Endodermal cell (in vitro differentiated cells): ENCODE data around the gene SVIL. TPM values are rescaled to one million over a fixed set of nuclear protein-coding genes. Genes with fewer than 3 reads are reported as not detected.

Experiments used
- DNase-seq: peaks from one replicate; pipeline ENCODE4 v3.0.0-alpha.2; 2017
- H3K27ac ChIP-seq: 2 replicates; pipeline ENCODE4 v1.5.1; 2013; ENCODE audit warnings: mild to moderate bottlenecking, low read depth, low read length, moderate library complexity
- H3K27me3 ChIP-seq: 2 replicates; pipeline ENCODE4 v1.6.1; 2013; ENCODE audit warnings: mild to moderate bottlenecking, low read length, moderate library complexity; ENCODE audit not compliant: insufficient read depth, control insufficient read depth, poor library complexity, severe bottlenecking
- H3K36me3 ChIP-seq: 2 replicates; pipeline ENCODE4 v1.7.0; 2013; ENCODE audit warnings: mild to moderate bottlenecking, low read length, moderate library complexity; ENCODE audit not compliant: control insufficient read depth, insufficient read depth
- H3K4me1 ChIP-seq: one replicate; pipeline ENCODE4 v1.7.0; 2013; ENCODE audit warnings: low read length; ENCODE audit not compliant: control insufficient read depth, insufficient read depth
- H3K4me3 ChIP-seq: 2 replicates; pipeline ENCODE4 v1.5.1; 2013; ENCODE audit warnings: mild to moderate bottlenecking, low read length, moderate library complexity
- H3K9ac ChIP-seq: 2 replicates; pipeline ENCODE4 v1.6.1; 2013; ENCODE audit warnings: mild to moderate bottlenecking, low read length, moderate library complexity; ENCODE audit not compliant: poor library complexity, severe bottlenecking; ENCODE audit errors: extremely low read depth
- H3K9me3 ChIP-seq: 2 replicates; pipeline ENCODE4 v1.6.1; 2013; ENCODE audit warnings: mild to moderate bottlenecking, low read length, moderate library complexity; ENCODE audit not compliant: control insufficient read depth
- H3K27ac Mint-ChIP-seq: 2 replicates; pipeline ENCODE4 v1.8.0; 2020; ENCODE audit warnings: mixed read lengths
- H3K27me3 Mint-ChIP-seq: 2 replicates; pipeline ENCODE4 v1.8.0; 2021; ENCODE audit warnings: mild to moderate bottlenecking, mixed read lengths; ENCODE audit not compliant: insufficient read depth
- H3K36me3 Mint-ChIP-seq: 2 replicates; pipeline ENCODE4 v1.8.0; 2020; ENCODE audit warnings: low read depth, mixed read lengths
- H3K4me1 Mint-ChIP-seq: 2 replicates; pipeline ENCODE4 v1.8.0; 2020; ENCODE audit warnings: mixed read lengths
- H3K4me3 Mint-ChIP-seq: 2 replicates; pipeline ENCODE4 v1.8.0; 2020; ENCODE audit warnings: mild to moderate bottlenecking, moderate library complexity, mixed read lengths
- H3K9me3 Mint-ChIP-seq: 2 replicates; pipeline ENCODE4 v1.8.0; 2020; ENCODE audit warnings: mild to moderate bottlenecking, mixed read lengths
- CTCF ChIP-seq: fragments of 200-600 bp; sonication (generic); conservative IDR thresholded peaks from 2 replicates; pipeline ENCODE4 v1.5.0; 2021; ENCODE audit warnings: antibody characterized with exemption, mild to moderate bottlenecking
- WGBS, 2 experiments: methylation state at CpG; one replicate each; pipeline versions ENCODE4 v1.1.5 to v1.1.7; 2013; ENCODE audit warnings: missing lambda C conversion rate in 2 of 2, mixed read lengths in 1 of 2; ENCODE audit not compliant: insufficient coverage in 1 of 2, insufficient read length in 1 of 2; 5-methylcytosine and 5-hydroxymethylcytosine counted together
- total RNA-seq, 2 donors: library from RNA; stranded (reverse); fragmentation: NEBNext Ultra II Directional in 1 of 2; extraction: Animal tissue kit (Norgen Biotek cat#: 25700) in 1 of 2; gene quantifications; 2 replicates in 1 of 2; 3 replicates in 1 of 2; pipeline ENCODE4 v1.2.1, GENCODE V29; 2021

The SVIL gene
- total RNA-seq, 2 donors from 2014 or later, result 25.2 to 32.9 TPM

GRCh38 chr10:29635711-29636144 lies 957 bp upstream of the SVIL start:
- H3K4me1 Mint-ChIP-seq, result peaks cover 34% of the 10 kb centered on the region
- Histone ChIP-seq H3K27ac (peak overlapping the region; percentile 0), H3K4me1 (peaks cover 12% of the 10 kb centered on the region), H3K36me3 (peaks cover 6% of the 10 kb centered on the region), H3K4me3 (peak overlapping the region; percentile 78), H3K27me3 (no peaks in the 10 kb centered on the region), H3K9ac (peak overlapping the region; percentile 33), H3K9me3 (peaks cover 7% of the 10 kb centered on the region)
- H3K36me3 Mint-ChIP-seq, result peaks cover 15% of the 10 kb centered on the region
- peak overlapping the region; percentile 93 for H3K27ac Mint-ChIP-seq
- TF ChIP-seq CTCF, result no peak
- DNase-seq, result peak; percentile 84
- peaks cover 4% of the 10 kb centered on the region for H3K9me3 Mint-ChIP-seq
- peak overlapping the region; percentile 56 for H3K4me3 Mint-ChIP-seq
- WGBS, 2 experiments, result 0 to 25% methylated on average over 2 to 4 of the region's 4 CpGs
- H3K27me3 Mint-ChIP-seq, result no peaks in the 10 kb centered on the region

GRCh38 chr10:29634105-29634504 lies 666 bp downstream of the SVIL start:
- peaks cover 4% of the 10 kb centered on the region for H3K9me3 Mint-ChIP-seq
- 64 to 67% methylated on average over 1 to 2 of the region's 2 CpGs for WGBS, 2 experiments
- TF ChIP-seq CTCF, result no peak
- DNase-seq, result no peak
- no peaks in the 10 kb centered on the region for H3K27me3 Mint-ChIP-seq
- H3K4me3 Mint-ChIP-seq, result peak overlapping the region; percentile 56
- Histone ChIP-seq H3K4me1 (peaks cover 12% of the 10 kb centered on the region), H3K9me3 (peaks cover 7% of the 10 kb centered on the region), H3K36me3 (peaks cover 6% of the 10 kb centered on the region), H3K27me3 (no peaks in the 10 kb centered on the region), H3K9ac (no peak overlapping the region), H3K4me3 (peak overlapping the region; percentile 78), H3K27ac (no peak overlapping the region)
- peaks cover 34% of the 10 kb centered on the region for H3K4me1 Mint-ChIP-seq
- peak overlapping the region; percentile 93 for H3K27ac Mint-ChIP-seq
- peaks cover 12% of the 10 kb centered on the region for H3K36me3 Mint-ChIP-seq

GRCh38 chr10:29631049-29631339 lies 3.8 kb downstream of the SVIL start:
- H3K4me1 Mint-ChIP-seq, result peaks cover 28% of the 10 kb centered on the region
- H3K27me3 Mint-ChIP-seq, result no peaks in the 10 kb centered on the region
- no peaks in the 10 kb centered on the region for H3K9me3 Mint-ChIP-seq
- no peak for TF ChIP-seq CTCF
- H3K27ac Mint-ChIP-seq, result no peak overlapping the region
- Histone ChIP-seq H3K9me3 (no peaks in the 10 kb centered on the region), H3K4me1 (peaks cover 12% of the 10 kb centered on the region), H3K36me3 (no peaks in the 10 kb centered on the region), H3K27ac (no peak overlapping the region), H3K9ac (no peak overlapping the region), H3K27me3 (no peaks in the 10 kb centered on the region), H3K4me3 (no peak overlapping the region)
- WGBS, 2 experiments, result 93 to 100% methylated on average over 3 to 4 of the region's 4 CpGs
- no peak overlapping the region for H3K4me3 Mint-ChIP-seq
- peaks cover 8% of the 10 kb centered on the region for H3K36me3 Mint-ChIP-seq
- no peak for DNase-seq
